ENCODE data around the gene CHKA.

CHKA gene

GRCh38 chr11:68012044-68012842, 108.9 kb downstream of the CHKA start:
- Histone ChIP-seq H4K20me1 (ENCODE audit: insufficient read depth, low read length) (no peaks in the 10 kb centered on the region), H2AFZ (ENCODE audit: low read length) (no peak overlapping the region), H3K4me1 (ENCODE audit: low read length) (peaks cover 55% of the 10 kb centered on the region), H3K36me3 (replicated peaks; ENCODE audit: insufficient read depth, low read length) (no peaks in the 10 kb centered on the region), H3K9me2 (replicated peaks; ENCODE audit: insufficient read depth, low read length) (no peaks in the 10 kb centered on the region), H3K9me3 (replicated peaks; ENCODE audit: insufficient read depth, low read length) (no peaks in the 10 kb centered on the region), H3K27ac (ENCODE audit: low read length) (no peak overlapping the region), H3K9ac (ENCODE audit: low read length) (no peak overlapping the region), H3K79me2 (ENCODE audit: low read length) (no peaks in the 10 kb centered on the region), H3F3A (ENCODE audit: insufficient read depth, low read length) (peaks cover 34% of the 10 kb centered on the region), H3K4me3 (ENCODE audit: low read length) (no peak overlapping the region), H3K27me3 (replicated peaks; ENCODE audit: insufficient read depth, low read length) (no peaks in the 10 kb centered on the region), H3K4me2 (ENCODE audit: low read depth, low read length) (no peak overlapping the region)
- no peak for DNase-seq
- no peak for TF ChIP-seq EZH2 (optimal IDR thresholded peaks at IDR 0.05; ENCODE audit: low read depth, low read length)
- no peak for TF ChIP-seq EZH2phosphoT487 (IDR thresholded peaks at IDR 0.05; ENCODE audit: low read length)
- no peak for TF ChIP-seq CTCF (IDR thresholded peaks at IDR 0.05; ENCODE audit: low read length)

GRCh38 chr11:68011051-68011943, 109.9 kb downstream of the CHKA start:
- no peak for TF ChIP-seq CTCF (IDR thresholded peaks at IDR 0.05; ENCODE audit: low read length)
- no peak for TF ChIP-seq EZH2 (optimal IDR thresholded peaks at IDR 0.05; ENCODE audit: low read depth, low read length)
- no peak for TF ChIP-seq EZH2phosphoT487 (IDR thresholded peaks at IDR 0.05; ENCODE audit: low read length)
- Histone ChIP-seq H3F3A (ENCODE audit: insufficient read depth, low read length) (peaks cover 41% of the 10 kb centered on the region), H3K36me3 (replicated peaks; ENCODE audit: insufficient read depth, low read length) (no peaks in the 10 kb centered on the region), H3K4me2 (ENCODE audit: low read depth, low read length) (no peak overlapping the region), H2AFZ (ENCODE audit: low read length) (no peak overlapping the region), H3K4me1 (ENCODE audit: low read length) (peaks cover 64% of the 10 kb centered on the region), H3K9me3 (replicated peaks; ENCODE audit: insufficient read depth, low read length) (no peaks in the 10 kb centered on the region), H3K4me3 (ENCODE audit: low read length) (no peak overlapping the region), H4K20me1 (ENCODE audit: insufficient read depth, low read length) (no peaks in the 10 kb centered on the region), H3K9me2 (replicated peaks; ENCODE audit: insufficient read depth, low read length) (no peaks in the 10 kb centered on the region), H3K27me3 (replicated peaks; ENCODE audit: insufficient read depth, low read length) (no peaks in the 10 kb centered on the region), H3K27ac (ENCODE audit: low read length) (no peak overlapping the region), H3K9ac (ENCODE audit: low read length) (no peak overlapping the region), H3K79me2 (ENCODE audit: low read length) (no peaks in the 10 kb centered on the region)
- no peak for DNase-seq

GRCh38 chr11:68010090-68011041, 110.8 kb downstream of the CHKA start, which contains the start of gene ALDH3B1:
ALDH3B1 (plus strand) TSS chr11:68010327; CDS start chr11:68015298, 4,971 bp downstream.
- Histone ChIP-seq H3K4me3 (ENCODE audit: low read length) (peak within 1 kb of the TSS; percentile 32), H3K9me3 (replicated peaks; ENCODE audit: insufficient read depth, low read length) (no peaks in the 10 kb centered on the region), H3K27me3 (replicated peaks; ENCODE audit: insufficient read depth, low read length) (no peaks in the 10 kb centered on the region), H3K27ac (ENCODE audit: low read length) (peak within 1 kb of the TSS; percentile 95), H2AFZ (ENCODE audit: low read length) (peak within 1 kb of the TSS; percentile 67), H3K4me2 (ENCODE audit: low read depth, low read length) (peak within 1 kb of the TSS; percentile 70), H4K20me1 (ENCODE audit: insufficient read depth, low read length) (no peaks in the 10 kb centered on the region), H3K36me3 (replicated peaks; ENCODE audit: insufficient read depth, low read length) (no peaks in the 10 kb centered on the region), H3K79me2 (ENCODE audit: low read length) (no peaks in the 10 kb centered on the region), H3F3A (ENCODE audit: insufficient read depth, low read length) (peaks cover 49% of the 10 kb centered on the region), H3K9ac (ENCODE audit: low read length) (peak within 1 kb of the TSS; percentile 68), H3K4me1 (ENCODE audit: low read length) (peaks cover 69% of the 10 kb centered on the region), H3K9me2 (replicated peaks; ENCODE audit: insufficient read depth, low read length) (no peaks in the 10 kb centered on the region)
- peak; percentile 66 for DNase-seq
- TF ChIP-seq EZH2phosphoT487 (IDR thresholded peaks at IDR 0.05; ENCODE audit: low read length) (no peak), CTCF (IDR thresholded peaks at IDR 0.05; ENCODE audit: low read length) (no peak), EZH2 (optimal IDR thresholded peaks at IDR 0.05; ENCODE audit: low read depth, low read length) (no peak)

All from MM.1S (cell line).